DOHH2 (cell line): ENCODE data around the gene PLTP.

Experiments used
- H3F3A ChIP-seq: fragments of 200-600 bp; sonication (generic), shearing (Covaris generic); 2 replicates; pipeline ENCODE4 v1.6.0; 2016; ENCODE audit warnings: antibody characterized with exemption, mild to moderate bottlenecking; ENCODE audit not compliant: control insufficient read depth, insufficient read depth
- H3K27ac ChIP-seq: fragments of 200-600 bp; sonication (generic); 2 replicates; pipeline ENCODE4 v1.5.1; 2014; ENCODE audit warnings: low read depth, mild to moderate bottlenecking, low read length, moderate library complexity
- H3K27me3 ChIP-seq: fragments of 200-600 bp; sonication (generic); 2 replicates; pipeline ENCODE4 v1.6.1; 2014; ENCODE audit warnings: mild to moderate bottlenecking, low read length, mixed read lengths; ENCODE audit not compliant: control insufficient read depth
- H3K36me3 ChIP-seq: fragments of 200-600 bp; sonication (generic); 2 replicates; pipeline ENCODE4 v1.6.1; 2014; ENCODE audit warnings: mild to moderate bottlenecking, low read length, moderate library complexity, mixed read lengths; ENCODE audit not compliant: control insufficient read depth
- H3K4me1 ChIP-seq: fragments of 200-600 bp; sonication (generic); 2 replicates; pipeline ENCODE4 v1.6.1; 2014; ENCODE audit warnings: mild to moderate bottlenecking, low read length, mixed read lengths; ENCODE audit not compliant: control insufficient read depth
- H3K4me2 ChIP-seq: fragments of 200-600 bp; sonication (generic); 2 replicates; pipeline ENCODE4 v1.6.0; 2014; ENCODE audit warnings: mild to moderate bottlenecking, low read length, moderate library complexity
- H3K4me3 ChIP-seq: fragments of 200-600 bp; sonication (generic); 2 replicates; pipeline ENCODE4 v1.5.1; 2014; ENCODE audit warnings: mild to moderate bottlenecking, low read length, mixed read lengths
- H3K79me2 ChIP-seq: fragments of 200-600 bp; sonication (generic); 2 replicates; pipeline ENCODE4 v1.6.1; 2014; ENCODE audit warnings: mild to moderate bottlenecking, low read length, mixed read lengths; ENCODE audit not compliant: control insufficient read depth
- H3K9me2 ChIP-seq: fragments of 200-600 bp; sonication (generic); replicated peaks from 2 replicates; pipeline ENCODE4 v1.6.1; 2014; ENCODE audit warnings: mild to moderate bottlenecking, low read length, mixed read lengths; ENCODE audit not compliant: control insufficient read depth
- H3K9me3 ChIP-seq: fragments of 200-600 bp; sonication (generic); 2 replicates; pipeline ENCODE4 v1.6.1; 2014; ENCODE audit warnings: antibody characterized with exemption, low read length, mixed read lengths; ENCODE audit not compliant: control insufficient read depth, insufficient read depth
- H4K20me1 ChIP-seq: fragments of 200-600 bp; sonication (generic); 2 replicates; pipeline ENCODE4 v1.6.0; 2014; ENCODE audit warnings: low read depth, mild to moderate bottlenecking, antibody characterized with exemption, low read length, moderate library complexity; ENCODE audit not compliant: control insufficient read depth, insufficient read depth
- CTCF ChIP-seq: fragments of 200-600 bp; sonication (generic); IDR thresholded peaks from one replicate; pipeline ENCODE4 v1.5.1; 2014; ENCODE audit warnings: antibody characterized with exemption, mild to moderate bottlenecking, low read depth, low read length; ENCODE audit not compliant: poor library complexity, severe bottlenecking
- EZH2phosphoT487 ChIP-seq: fragments of 200-600 bp; sonication (generic); IDR thresholded peaks from 2 replicates; pipeline ENCODE4 v1.6.1; 2017; ENCODE audit warnings: borderline replicate concordance, mild to moderate bottlenecking, antibody characterized with exemption, low read length, moderate library complexity, mixed read lengths

Gene PLTP

DNA sequence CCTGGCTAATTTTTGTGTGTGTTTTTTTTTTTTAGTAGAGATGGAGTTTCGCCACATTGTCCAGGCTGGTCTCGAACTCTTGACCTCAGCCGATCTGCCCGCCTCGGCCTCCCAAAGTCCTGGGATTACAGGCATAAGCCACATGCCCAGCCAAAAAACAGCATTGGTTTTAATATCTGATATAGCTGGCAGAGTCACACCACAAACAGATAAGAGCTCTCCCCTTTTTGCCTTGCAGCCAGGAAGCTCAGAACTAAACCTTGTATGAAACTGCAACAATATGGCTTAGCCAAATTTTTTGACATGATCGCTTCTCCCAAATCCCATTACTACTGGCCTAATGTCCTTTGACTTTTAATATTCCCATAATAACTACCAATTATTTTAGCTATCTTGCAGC lies 59.6 kb downstream of the PLTP start:
- H3K27ac ChIP-seq: no peak overlapping the region

GRCh38 chr20:45851501-45851900 lies 60.5 kb downstream of the PLTP start:
- Histone ChIP-seq H3K27ac (no peak overlapping the region), H3K9me3 (no peaks in the 10 kb centered on the region), H3K4me1 (peaks cover 12% of the 10 kb centered on the region), H3K4me2 (no peak overlapping the region), H3K9me2 (no peaks in the 10 kb centered on the region), H3K27me3 (no peaks in the 10 kb centered on the region), H3F3A (no peaks in the 10 kb centered on the region), H4K20me1 (no peaks in the 10 kb centered on the region; the same call in 1 of the 2 replicates), H3K36me3 (0 out of 2 replicates have a peak, but pooled peaks cover 6% of the 10 kb centered on the region), H3K79me2 (peaks cover 17% of the 10 kb centered on the region), H3K4me3 (no peak overlapping the region)
- TF ChIP-seq EZH2phosphoT487 (no peak), CTCF (no peak)

More for the DNA sequence above, 59.6 kb downstream of the PLTP start:
- H4K20me1 ChIP-seq: no peaks in the 10 kb centered on the region; the same call in 1 of the 2 replicates
- H3K4me3 ChIP-seq: no peak overlapping the region
- H3K36me3 ChIP-seq: 0 out of 2 replicates have a peak, but pooled peaks cover 6% of the 10 kb centered on the region
- no peak for TF ChIP-seq EZH2phosphoT487
- TF ChIP-seq CTCF: no peak
- H3K4me2 ChIP-seq: no peak overlapping the region
- peaks cover 24% of the 10 kb centered on the region for H3K79me2 ChIP-seq
- H3F3A ChIP-seq: no peaks in the 10 kb centered on the region
- H3K9me3 ChIP-seq: no peaks in the 10 kb centered on the region
- no peaks in the 10 kb centered on the region for H3K27me3 ChIP-seq
- peaks cover 13% of the 10 kb centered on the region for H3K4me1 ChIP-seq
- no peaks in the 10 kb centered on the region for H3K9me2 ChIP-seq

DNA sequence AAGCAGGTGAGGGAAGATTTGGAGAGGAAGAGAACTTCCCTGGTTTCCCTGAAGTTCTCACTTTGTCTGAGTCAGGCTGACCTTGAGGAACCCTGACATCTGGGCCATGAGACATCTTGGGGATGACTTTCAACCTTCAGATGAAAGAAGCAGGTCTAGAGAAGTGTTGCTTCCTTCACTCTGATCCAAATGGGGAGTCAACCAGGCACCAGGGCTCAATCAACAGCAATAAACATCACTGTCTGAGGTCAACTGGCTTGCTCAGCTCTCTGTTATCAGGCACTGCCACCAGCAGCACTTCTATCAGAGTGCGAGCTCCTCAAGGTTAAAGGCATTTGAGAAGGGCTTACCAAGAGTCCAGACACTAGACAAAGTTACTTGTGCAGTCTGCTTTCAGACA lies 61.0 kb downstream of the PLTP start:
- Histone ChIP-seq H3K36me3 (0 out of 2 replicates have a peak, but pooled peaks cover 6% of the 10 kb centered on the region), H3K4me3 (no peak overlapping the region), H4K20me1 (no peaks in the 10 kb centered on the region; the same call in 1 of the 2 replicates), H3K9me2 (no peaks in the 10 kb centered on the region), H3K79me2 (peaks cover 12% of the 10 kb centered on the region), H3K27me3 (no peaks in the 10 kb centered on the region), H3K4me1 (peaks cover 6% of the 10 kb centered on the region), H3F3A (no peaks in the 10 kb centered on the region), H3K9me3 (no peaks in the 10 kb centered on the region), H3K4me2 (no peak overlapping the region), H3K27ac (no peak overlapping the region)
- TF ChIP-seq EZH2phosphoT487: no peak
- TF ChIP-seq CTCF: no peak
